ENCODE results near the gene NCKAP5.

NCKAP5 gene

GRCh38 chr2:132902626-132903025 lies 665.6 kb downstream of the NCKAP5 start:
- no peaks in the 10 kb centered on the region for H3K27me3 ChIP-seq (ENCODE audit: insufficient read depth, poor library complexity, severe bottlenecking)
- H3K27ac ChIP-seq (replicated peaks) = no peak overlapping the region
- DNase-seq (ENCODE audit: low read depth in 1 of 2, low spot score in 1 of 2) = no peak
- H3K4me3 ChIP-seq (replicated peaks; ENCODE audit: insufficient read depth, low read length) = no peak overlapping the region
- no peak for TF ChIP-seq REST (IDR thresholded peaks at IDR 0.05; ENCODE audit: insufficient replicate concordance, low read depth)
- TF ChIP-seq GABPA (IDR thresholded peaks at IDR 0.05; ENCODE audit: low read depth) = no peak
- TF ChIP-seq SPI1 (IDR thresholded peaks at IDR 0.05; ENCODE audit: borderline replicate concordance, low read depth) = no peak
- TF ChIP-seq CTCF (IDR thresholded peaks at IDR 0.05; ENCODE audit: insufficient read depth, low read length) = no peak
- no peak for TF ChIP-seq POLR2AphosphoS5 (IDR thresholded peaks at IDR 0.05; ENCODE audit: low read depth)

GRCh38 chr2:132901661-132902060 lies 666.6 kb downstream of the NCKAP5 start:
- TF ChIP-seq CTCF (IDR thresholded peaks at IDR 0.05; ENCODE audit: insufficient read depth, low read length) (no peak), GABPA (IDR thresholded peaks at IDR 0.05; ENCODE audit: low read depth) (no peak), POLR2AphosphoS5 (IDR thresholded peaks at IDR 0.05; ENCODE audit: low read depth) (no peak), REST (IDR thresholded peaks at IDR 0.05; ENCODE audit: insufficient replicate concordance, low read depth) (no peak), SPI1 (IDR thresholded peaks at IDR 0.05; ENCODE audit: borderline replicate concordance, low read depth) (no peak)

GRCh38 chr2:132897111-132897510 lies 671.2 kb downstream of the NCKAP5 start:
- Histone ChIP-seq H3K27ac (replicated peaks) (no peak overlapping the region), H3K27me3 (ENCODE audit: insufficient read depth, poor library complexity, severe bottlenecking) (no peaks in the 10 kb centered on the region), H3K4me3 (replicated peaks; ENCODE audit: insufficient read depth, low read length) (no peak overlapping the region)
- no peak for TF ChIP-seq SPI1 (IDR thresholded peaks at IDR 0.05; ENCODE audit: borderline replicate concordance, low read depth)
- no peak for TF ChIP-seq GABPA (IDR thresholded peaks at IDR 0.05; ENCODE audit: low read depth)
- no peak for TF ChIP-seq POLR2AphosphoS5 (IDR thresholded peaks at IDR 0.05; ENCODE audit: low read depth)
- no peak for TF ChIP-seq CTCF (IDR thresholded peaks at IDR 0.05; ENCODE audit: insufficient read depth, low read length)
- TF ChIP-seq REST (IDR thresholded peaks at IDR 0.05; ENCODE audit: insufficient replicate concordance, low read depth) = no peak
- DNase-seq (ENCODE audit: low read depth in 1 of 2, low spot score in 1 of 2) = no peak

More at GRCh38 chr2:132901661-132902060, 666.6 kb downstream of the NCKAP5 start:
- no peaks in the 10 kb centered on the region for H3K27me3 ChIP-seq (ENCODE audit: insufficient read depth, poor library complexity, severe bottlenecking)
- no peak overlapping the region for H3K4me3 ChIP-seq (replicated peaks; ENCODE audit: insufficient read depth, low read length)
- no peak overlapping the region for H3K27ac ChIP-seq (replicated peaks)
- DNase-seq (ENCODE audit: low read depth in 1 of 2, low spot score in 1 of 2) = no peak

Measured in HL-60 (cell line).